Peyer's patch (tissue), 4 donors: ENCODE data around the gene MED17.

Source experiments
- CTCF ChIP-seq, 6 experiments: fragments of 450-650 bp in 4 of 6; fragments of 200-600 bp in 2 of 6; sonication (generic) in 1 of 6; IDR thresholded peaks; one replicate each; pipeline ENCODE4 v1.5.1; 2017 to 2019; ENCODE audit warnings: antibody characterized with exemption in 6 of 6, mild to moderate bottlenecking in 3 of 6, moderate library complexity in 1 of 6
- POLR2A ChIP-seq, 2 donors: fragments of 450-650 bp; IDR thresholded peaks; one replicate each; pipeline ENCODE4 v1.5.1; 2017; ENCODE audit warnings: antibody characterized with exemption in 2 of 2, mild to moderate bottlenecking in 2 of 2, moderate library complexity in 2 of 2

GRCh38 chr11:93843906-93844305 lies 59.8 kb downstream of the MED17 start:
- TF ChIP-seq CTCF (IDR thresholded peaks at IDR 0.05) (no peak), POLR2A (IDR thresholded peaks at IDR 0.05) (no peak)
